HepG2 (cell line): ENCODE results near the gene CRISPLD2. TPM values are rescaled to one million over a fixed set of nuclear protein-coding genes. Genes with fewer than 3 reads are reported as not detected.

Experiments
- CBFB ChIP-seq: sonication (generic); formaldehyde crosslinking; IDR thresholded peaks from 2 replicates; pipeline ENCODE4 v1.4.0; 2020; ENCODE audit warnings: missing genetic modification reagents
- EEA1 ChIP-seq: sonication (generic); formaldehyde crosslinking; IDR thresholded peaks from 2 replicates; pipeline ENCODE4 v1.5.1; 2020; ENCODE audit warnings: mild to moderate bottlenecking, missing genetic modification reagents, borderline replicate concordance
- EHMT2 ChIP-seq: fragments of 200-600 bp; sonication (generic); IDR thresholded peaks from 2 replicates; pipeline ENCODE4 v1.7.0; 2017; ENCODE audit warnings: antibody characterized with exemption, low read depth, low read length, borderline replicate concordance
- ELF4 ChIP-seq: sonication (generic); formaldehyde crosslinking; IDR thresholded peaks from 2 replicates; pipeline ENCODE4 v1.5.0; 2020; ENCODE audit warnings: missing genetic modification reagents, mild to moderate bottlenecking, moderate library complexity, borderline replicate concordance
- FOXA1 ChIP-seq, 2 experiments: fragments of 450-650 bp in 1 of 2; sonication (generic) in 1 of 2; formaldehyde crosslinking in 1 of 2; IDR thresholded peaks; 2 replicates each; pipeline versions ENCODE4 v1.4.0 to v1.6.1; 2016 to 2020; ENCODE audit warnings: missing genetic modification reagents in 1 of 2
- GABPA ChIP-seq, 2 experiments: IDR thresholded peaks; 2 replicates each; pipeline ENCODE4 v1.6.1; 2011 to 2016; ENCODE audit warnings: low read depth in 2 of 2, low read length in 1 of 2, missing biosample characterization in 1 of 2, missing genetic modification characterization in 1 of 2
- HNF4A ChIP-seq: sonication (generic); formaldehyde crosslinking; IDR thresholded peaks from 2 replicates; pipeline ENCODE4 v1.4.0; 2020; ENCODE audit warnings: missing genetic modification reagents
- JDP2 ChIP-seq: sonication (generic); formaldehyde crosslinking; IDR thresholded peaks from 2 replicates; pipeline ENCODE4 v1.8.1; 2022; ENCODE audit warnings: missing genetic modification reagents, borderline replicate concordance
- KAT7 ChIP-seq: IDR thresholded peaks from 2 replicates; pipeline ENCODE4 v1.6.1; 2018; ENCODE audit warnings: borderline replicate concordance, missing compliant biosample characterization
- MED1 ChIP-seq: sonication (generic); formaldehyde crosslinking; IDR thresholded peaks from 2 replicates; pipeline ENCODE4 v1.4.0; 2020; ENCODE audit warnings: missing genetic modification reagents
- NONO ChIP-seq, 2 experiments: fragments of 450-650 bp in 1 of 2; sonication (generic) in 1 of 2; formaldehyde crosslinking in 1 of 2; IDR thresholded peaks in 1 of 2; conservative IDR thresholded peaks in 1 of 2; 2 replicates each; pipeline versions ENCODE4 v1.6.1 to v1.8.0; 2017 to 2022; ENCODE audit warnings: mild to moderate bottlenecking in 1 of 2, missing genetic modification reagents in 1 of 2, moderate library complexity in 1 of 2
- PPARG ChIP-seq: conservative IDR thresholded peaks from 2 replicates; pipeline ENCODE4 v1.6.1; 2016; ENCODE audit warnings: missing biosample characterization, missing genetic modification reagents
- SAP130 ChIP-seq: IDR thresholded peaks from 2 replicates; pipeline ENCODE4 v1.6.1; 2016; ENCODE audit warnings: low read depth
- SATB2 ChIP-seq: sonication (generic); formaldehyde crosslinking; IDR thresholded peaks from 2 replicates; pipeline ENCODE4 v1.5.0; 2020; ENCODE audit warnings: missing genetic modification reagents
- SMAD3 ChIP-seq: sonication (generic); formaldehyde crosslinking; IDR thresholded peaks from 2 replicates; pipeline ENCODE4 v1.4.0; 2020; ENCODE audit warnings: missing genetic modification reagents
- SNAPC2 ChIP-seq: sonication (generic); formaldehyde crosslinking; IDR thresholded peaks from 2 replicates; pipeline ENCODE4 v1.8.1; 2022; ENCODE audit warnings: mild to moderate bottlenecking, missing genetic modification reagents
- STAT5B ChIP-seq: sonication (generic); formaldehyde crosslinking; IDR thresholded peaks from 2 replicates; pipeline ENCODE4 v1.4.0; 2020; ENCODE audit warnings: missing genetic modification reagents
- TARDBP ChIP-seq: sonication (generic); formaldehyde crosslinking; IDR thresholded peaks from 2 replicates; pipeline ENCODE4 v1.8.0; 2022; ENCODE audit warnings: mild to moderate bottlenecking, missing genetic modification reagents
- YEATS2 ChIP-seq: sonication (generic); formaldehyde crosslinking; IDR thresholded peaks from 2 replicates; pipeline ENCODE4 v1.4.0; 2020; ENCODE audit warnings: missing genetic modification reagents, borderline replicate concordance
- ZBTB20 ChIP-seq: sonication (generic); formaldehyde crosslinking; IDR thresholded peaks from 2 replicates; pipeline ENCODE4 v1.8.1; 2023; ENCODE audit warnings: missing genetic modification reagents, low read depth, mild to moderate bottlenecking, borderline replicate concordance
- ZBTB3 ChIP-seq: sonication (generic); formaldehyde crosslinking; IDR thresholded peaks from 2 replicates; pipeline ENCODE4 v1.4.0; 2020; ENCODE audit warnings: low read depth, mild to moderate bottlenecking, moderate library complexity, missing genetic modification reagents, borderline replicate concordance
- ZNF230 ChIP-seq: sonication (generic); formaldehyde crosslinking; IDR thresholded peaks from 2 replicates; pipeline ENCODE4 v1.4.0; 2020; ENCODE audit warnings: mild to moderate bottlenecking, missing genetic modification reagents
- ZNF331 ChIP-seq: sonication (generic); formaldehyde crosslinking; IDR thresholded peaks from 2 replicates; pipeline ENCODE4 v1.4.0; 2020; ENCODE audit warnings: missing genetic modification reagents
- ZNF460 ChIP-seq: sonication (generic); formaldehyde crosslinking; IDR thresholded peaks from 2 replicates; pipeline ENCODE4 v1.5.1; 2020; ENCODE audit warnings: missing genetic modification reagents, mild to moderate bottlenecking, borderline replicate concordance
- ZNF546 ChIP-seq: sonication (generic); formaldehyde crosslinking; conservative IDR thresholded peaks from 2 replicates; pipeline ENCODE4 v1.8.1; 2023; ENCODE audit warnings: mild to moderate bottlenecking, missing genetic modification reagents
- ZNF577 ChIP-seq: sonication (generic); formaldehyde crosslinking; IDR thresholded peaks from 2 replicates; pipeline ENCODE4 v1.4.0; 2020; ENCODE audit warnings: mild to moderate bottlenecking, low read depth, missing genetic modification reagents, borderline replicate concordance
- polyA plus RNA-seq, 8 experiments: library from polyadenylated mRNA; depleted of rRNA in 3 of 8; stranded (reverse) in 7 of 8; unstranded in 1 of 8; fragments of >200 nt; fragmentation: Illumina TruSeq in 4 of 8; extraction: Trizol in 4 of 8; gene quantifications; 2 replicates each; pipeline versions ENCODE4 v1.2.1 to v1.2.3, GENCODE V29; 2011 to 2016; ENCODE audit warnings: low read depth in 4 of 8, missing spikeins in 1 of 8, mixed read lengths in 1 of 8; ENCODE audit not compliant: insufficient read depth in 1 of 8
- total RNA-seq, 5 experiments: library from RNA; depleted of rRNA; stranded (reverse); fragments of >200 nt; fragmentation: Illumina TruSeq; extraction: Trizol; gene quantifications; 2 replicates each; pipeline ENCODE4 v1.2.3, GENCODE V29; 2016; ENCODE audit warnings: low read depth in 1 of 5
- TF ChIP-seq, protein P1 (sequence below): sonication (generic); formaldehyde crosslinking; IDR thresholded peaks from 2 replicates; pipeline ENCODE4 v1.4.0; 2020; ENCODE audit warnings: missing genetic modification reagents

CRISPLD2 gene
- total and polyA plus RNA-seq, 2 of the 13 experiments (the other 11 are each of a cell fraction or from before 2014, with no cell fraction given), result 0.04 to 0.31 TPM

DNA sequence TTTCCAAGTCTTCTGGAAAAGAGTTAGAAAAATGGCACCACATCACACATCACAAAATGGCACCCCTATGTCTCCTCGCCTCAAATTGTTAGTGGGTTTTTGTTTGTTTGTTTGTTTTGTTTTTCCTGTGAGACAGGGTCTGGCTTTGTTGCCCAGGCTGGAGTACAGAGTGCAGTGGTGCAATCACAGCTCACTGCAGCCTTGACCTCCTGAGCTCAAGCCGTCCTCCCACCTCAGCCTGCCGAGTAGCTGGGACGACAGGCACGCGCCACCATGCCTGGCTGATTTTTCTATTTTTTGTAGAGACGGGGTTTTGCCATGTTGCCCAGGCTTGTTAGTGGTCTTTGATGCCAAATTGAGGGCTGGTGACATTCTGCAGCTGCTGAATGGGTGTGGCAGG, 3.8 kb upstream of the CRISPLD2 start (continued):
- TF ChIP-seq SNAPC2 (CRISPR knock-in tag), result no peak
- TF ChIP-seq SMAD3, result no peak
- TF ChIP-seq ELF4, result no peak
- 0 out of 2 replicates have a peak, but pooled peaks have one; percentile 36 for TF ChIP-seq ZNF331 (CRISPR knock-in tag)
- TF ChIP-seq SATB2 (CRISPR knock-in tag), result no peak
- peak; percentile 97 for TF ChIP-seq ZNF460 (CRISPR knock-in tag)
- peak; percentile 57; the same call in 1 of the 2 replicates for TF ChIP-seq MED1 (CRISPR knock-in tag)
- TF ChIP-seq HNF4A, result peak; percentile 89
- TF ChIP-seq GABPA (IDR thresholded peaks at IDR 0.05; ENCODE audit: low read depth, low read length), result no peak
- no peak for TF ChIP-seq GABPA (CRISPR knock-in tag; IDR thresholded peaks at IDR 0.05; ENCODE audit: low read depth)
- no peak for TF ChIP-seq JDP2 (CRISPR knock-in tag)
- TF ChIP-seq ZNF546 (CRISPR knock-in tag), result no peak
- no peak for TF ChIP-seq ZNF577 (CRISPR knock-in tag)
- peak; percentile 49 for TF ChIP-seq SAP130 (CRISPR knock-in tag)
- no peak for TF ChIP-seq ZBTB3
- no peak for TF ChIP-seq PPARG (CRISPR knock-in tag)
- TF ChIP-seq ZBTB20, result no peak
- TF ChIP-seq, protein P1, sequence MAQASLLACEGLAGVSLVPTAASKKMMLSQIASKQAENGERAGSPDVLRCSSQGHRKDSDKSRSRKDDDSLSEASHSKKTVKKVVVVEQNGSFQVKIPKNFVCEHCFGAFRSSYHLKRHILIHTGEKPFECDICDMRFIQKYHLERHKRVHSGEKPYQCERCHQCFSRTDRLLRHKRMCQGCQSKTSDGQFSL (CRISPR knock-in tag), result no peak
- TF ChIP-seq STAT5B (CRISPR knock-in tag), result no peak
- no peak for TF ChIP-seq CBFB (CRISPR knock-in tag)
- TF ChIP-seq NONO (IDR thresholded peaks at IDR 0.05), result no peak
- TF ChIP-seq NONO (CRISPR knock-in tag; conservative IDR thresholded peaks at IDR 0.05), result no peak
- no peak for TF ChIP-seq EEA1 (CRISPR knock-in tag)
- TF ChIP-seq KAT7 (CRISPR knock-in tag), result no peak
- TF ChIP-seq FOXA1 (IDR thresholded peaks at IDR 0.05), result no peak
- no peak for TF ChIP-seq FOXA1 (CRISPR knock-in tag; IDR thresholded peaks at IDR 0.05)
- TF ChIP-seq ZNF230 (CRISPR knock-in tag), result no peak
- no peak for TF ChIP-seq YEATS2 (CRISPR knock-in tag)
- no peak for TF ChIP-seq TARDBP (CRISPR knock-in tag)
- TF ChIP-seq EHMT2, result no peak
